Thoracic aorta (tissue), 2 donors: ENCODE data around the gene LEPROT. TPM values are rescaled to one million over a fixed set of nuclear protein-coding genes. Genes with fewer than 3 reads are reported as not detected.

Experiments used
- ATAC-seq: fragments of 150-250 bp; one replicate; pipeline ENCODE4 v1.8.0; 2017; ENCODE audit warnings: low read depth; ENCODE audit not compliant: insufficient number of reproducible peaks, low FRiP score
- DNase-seq: peaks from one replicate; pipeline ENCODE4 v3.0.0-alpha.2; 2020; ENCODE audit warnings: low spot score
- H3K27ac ChIP-seq, 2 donors: fragments of 200-600 bp; sonication (generic); 1 replicate in 1 of 2; 2 replicates in 1 of 2; pipeline ENCODE4 v1.5.1; 2016; ENCODE audit warnings: mild to moderate bottlenecking in 2 of 2, moderate library complexity in 2 of 2
- H3K27me3 ChIP-seq: fragments of 200-600 bp; sonication (generic); replicated peaks from 2 replicates; pipeline ENCODE4 v1.6.0; 2016; ENCODE audit warnings: mild to moderate bottlenecking; ENCODE audit not compliant: insufficient read depth
- H3K36me3 ChIP-seq: fragments of 200-600 bp; sonication (generic); one replicate; pipeline ENCODE4 v1.5.1; 2016
- H3K4me1 ChIP-seq, 2 donors: fragments of 200-600 bp; sonication (generic); 1 replicate in 1 of 2; 2 replicates in 1 of 2; pipeline versions ENCODE4 v1.5.1 to v1.6.0; 2016; ENCODE audit warnings: low read depth in 2 of 2, mild to moderate bottlenecking in 1 of 2; ENCODE audit not compliant: control insufficient read depth in 1 of 2
- H3K4me3 ChIP-seq: fragments of 200-600 bp; sonication (generic); 2 replicates; pipeline ENCODE4 v1.5.1; 2016; ENCODE audit warnings: mild to moderate bottlenecking
- H3K9me3 ChIP-seq: fragments of 200-600 bp; sonication (generic); 2 replicates; pipeline ENCODE4 v1.5.1; 2016
- total RNA-seq, 2 donors: library from RNA; depleted of rRNA; stranded (reverse); fragments of >200 nt; gene quantifications; one replicate each; pipeline versions ENCODE4 v1.1.0 to v1.2.3, GENCODE V29; 2016
- TF ChIP-seq, protein P1 (sequence below): fragments of 200-600 bp; sonication (generic); IDR thresholded peaks from one replicate; pipeline ENCODE4 v1.5.1; 2019; ENCODE audit warnings: antibody characterized with exemption

Gene LEPROT
- total RNA-seq, 2 donors from 2014 or later = 79.5 to 82.9 TPM

- H3K27me3 ChIP-seq = no peaks in the 10 kb centered on the region
- TF ChIP-seq, protein P1, sequence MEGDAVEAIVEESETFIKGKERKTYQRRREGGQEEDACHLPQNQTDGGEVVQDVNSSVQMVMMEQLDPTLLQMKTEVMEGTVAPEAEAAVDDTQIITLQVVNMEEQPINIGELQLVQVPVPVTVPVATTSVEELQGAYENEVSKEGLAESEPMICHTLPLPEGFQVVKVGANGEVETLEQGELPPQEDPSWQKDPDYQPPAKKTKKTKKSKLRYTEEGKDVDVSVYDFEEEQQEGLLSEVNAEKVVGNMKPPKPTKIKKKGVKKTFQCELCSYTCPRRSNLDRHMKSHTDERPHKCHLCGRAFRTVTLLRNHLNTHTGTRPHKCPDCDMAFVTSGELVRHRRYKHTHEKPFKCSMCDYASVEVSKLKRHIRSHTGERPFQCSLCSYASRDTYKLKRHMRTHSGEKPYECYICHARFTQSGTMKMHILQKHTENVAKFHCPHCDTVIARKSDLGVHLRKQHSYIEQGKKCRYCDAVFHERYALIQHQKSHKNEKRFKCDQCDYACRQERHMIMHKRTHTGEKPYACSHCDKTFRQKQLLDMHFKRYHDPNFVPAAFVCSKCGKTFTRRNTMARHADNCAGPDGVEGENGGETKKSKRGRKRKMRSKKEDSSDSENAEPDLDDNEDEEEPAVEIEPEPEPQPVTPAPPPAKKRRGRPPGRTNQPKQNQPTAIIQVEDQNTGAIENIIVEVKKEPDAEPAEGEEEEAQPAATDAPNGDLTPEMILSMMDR = peak; percentile 47
- no peaks in the 10 kb centered on the region for H3K9me3 ChIP-seq
- peaks cover 13% of the 10 kb centered on the region for H3K36me3 ChIP-seq
- peak overlapping the region in 1 of 2 donors; percentile 57 for H3K27ac ChIP-seq
- no peak overlapping the region for H3K4me3 ChIP-seq
- DNase-seq (no peak), ATAC-seq (no peak)
- H3K4me1 ChIP-seq = peaks cover 10 to 23% of the 10 kb centered on the region in 2 donors
These were observed 10.7 kb downstream of the LEPROT start for GRCh38 chr1:65431111-65431705.

DNA sequence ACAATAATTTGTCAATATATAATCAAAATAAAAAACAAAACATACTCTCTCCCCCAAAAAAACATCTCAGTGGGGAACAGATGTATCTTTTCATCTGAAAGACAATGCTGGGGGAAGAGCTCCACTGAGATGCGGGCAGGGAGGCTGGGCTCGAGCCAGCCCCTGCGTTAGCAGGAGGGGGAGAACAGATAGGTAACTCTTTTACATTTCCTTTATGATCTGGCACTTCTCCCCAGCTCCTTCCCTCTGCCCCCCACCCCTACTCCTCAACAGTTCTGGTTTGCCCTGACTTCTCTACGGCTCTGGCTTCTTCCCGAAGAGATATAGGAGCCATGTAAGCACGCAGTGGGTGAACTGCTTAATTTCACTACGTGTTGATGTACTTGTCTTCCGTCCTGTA, 12.4 kb downstream of the LEPROT start:
- Histone ChIP-seq H3K4me1 (peaks cover 10 to 24% of the 10 kb centered on the region in 2 donors), H3K36me3 (peaks cover 6% of the 10 kb centered on the region), H3K27me3 (no peaks in the 10 kb centered on the region), H3K9me3 (no peaks in the 10 kb centered on the region), H3K4me3 (no peak overlapping the region), H3K27ac (no peak overlapping the region)
- TF ChIP-seq, protein P1 = no peak
- DNase-seq (no peak), ATAC-seq (no peak)

- H3K9me3 ChIP-seq = no peaks in the 10 kb centered on the region
- peaks cover 6% of the 10 kb centered on the region for H3K36me3 ChIP-seq
- H3K27me3 ChIP-seq = no peaks in the 10 kb centered on the region
- TF ChIP-seq, protein P1 = no peak
- H3K27ac ChIP-seq = no peak overlapping the region
- DNase-seq (no peak), ATAC-seq (no peak)
- H3K4me1 ChIP-seq = peaks cover 10 to 24% of the 10 kb centered on the region in 2 donors
- H3K4me3 ChIP-seq = no peak overlapping the region
These were observed 13.8 kb downstream of the LEPROT start for GRCh38 chr1:65434255-65434654.

DNA sequence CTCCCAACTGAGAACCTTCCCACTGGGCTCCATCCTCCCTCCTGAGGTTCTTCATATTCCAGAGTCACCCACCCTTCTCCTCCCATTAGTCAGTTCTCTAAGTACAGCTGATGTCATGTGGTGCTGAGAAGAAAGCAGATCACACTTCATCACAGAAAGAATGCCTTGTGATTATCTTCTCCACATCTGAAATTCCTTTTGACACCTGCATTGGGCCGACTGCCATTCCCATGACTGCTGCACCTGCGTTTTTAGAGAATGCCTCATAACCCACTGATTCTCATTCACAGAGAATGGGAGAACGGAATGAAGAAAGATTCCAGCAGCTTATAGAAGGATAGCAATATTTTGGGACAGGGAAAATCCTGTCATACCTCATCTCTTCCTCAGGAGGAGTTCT, 14.3 kb downstream of the LEPROT start:
- TF ChIP-seq, protein P1 = no peak
- DNase-seq (no peak), ATAC-seq (no peak)
- H3K4me1 ChIP-seq = peaks cover 10 to 20% of the 10 kb centered on the region in 2 donors
- H3K27me3 ChIP-seq = no peaks in the 10 kb centered on the region
- H3K27ac ChIP-seq = no peak overlapping the region
- H3K36me3 ChIP-seq = peaks cover 6% of the 10 kb centered on the region
- H3K9me3 ChIP-seq = no peaks in the 10 kb centered on the region
- H3K4me3 ChIP-seq = no peak overlapping the region

DNA sequence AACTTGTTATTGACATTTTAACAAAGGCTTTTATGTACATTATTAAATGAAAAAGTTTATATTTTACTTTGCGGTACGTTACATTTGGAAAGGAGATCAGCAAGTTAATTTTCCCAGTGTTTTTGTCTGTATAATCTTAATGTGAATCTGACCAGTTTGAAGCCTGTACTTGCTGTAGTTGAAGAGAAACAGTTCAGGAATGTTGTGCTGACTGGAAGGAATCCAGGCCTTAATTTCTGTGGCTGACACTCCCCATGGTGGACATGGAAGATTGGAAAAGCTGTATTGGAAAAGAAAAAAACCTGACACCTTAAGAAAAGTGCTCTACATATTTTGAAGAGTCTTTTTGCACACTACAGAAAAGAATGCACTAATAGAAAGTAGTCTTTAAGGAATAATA, 15.5 kb downstream of the LEPROT start:
- peaks cover under 1 to 8% of the 10 kb centered on the region in 2 donors for H3K4me1 ChIP-seq
- peaks cover 6% of the 10 kb centered on the region for H3K36me3 ChIP-seq
- no peak overlapping the region for H3K4me3 ChIP-seq
- no peak for ATAC-seq
- no peak overlapping the region for H3K27ac ChIP-seq
- no peaks in the 10 kb centered on the region for H3K9me3 ChIP-seq
- no peaks in the 10 kb centered on the region for H3K27me3 ChIP-seq
- TF ChIP-seq, protein P1 = no peak
- DNase-seq = no peak
